Transverse colon (tissue), 4 donors: Measurements from ENCODE around the gene GLRX. TPM values are rescaled to one million over a fixed set of nuclear protein-coding genes. Genes with fewer than 3 reads are reported as not detected.

Source experiments
- DNase-seq: peaks from one replicate; pipeline ENCODE4 v3.0.0-alpha.2; 2019
- H3K27ac ChIP-seq, 4 donors: fragments of 200-600 bp; sonication (generic); 2 replicates each; pipeline ENCODE4 v1.5.1; 2016 to 2018; ENCODE audit warnings: inconsistent platforms in 4 of 4
- H3K27me3 ChIP-seq: fragments of 200-600 bp; sonication (generic); 2 replicates; pipeline ENCODE4 v1.5.1; 2017; ENCODE audit warnings: inconsistent platforms
- H3K36me3 ChIP-seq, 4 donors: fragments of 200-600 bp; sonication (generic); 2 replicates each; pipeline ENCODE4 v1.5.1; 2017 to 2019; ENCODE audit warnings: inconsistent platforms in 4 of 4
- H3K4me1 ChIP-seq, 4 donors: fragments of 200-600 bp; sonication (generic); 2 replicates each; pipeline ENCODE4 v1.5.1; 2017 to 2020; ENCODE audit warnings: inconsistent platforms in 4 of 4
- H3K4me3 ChIP-seq, 4 donors: fragments of 200-600 bp; sonication (generic); 1 replicate in 1 of 4; 2 replicates in 3 of 4; pipeline versions ENCODE4 v1.5.1 to v1.6.1; 2017 to 2019; ENCODE audit warnings: inconsistent platforms in 4 of 4
- H3K9me3 ChIP-seq, 2 donors: fragments of 200-600 bp; sonication (generic); 2 replicates each; pipeline ENCODE4 v1.5.1; 2017 to 2019; ENCODE audit warnings: inconsistent platforms in 2 of 2
- CTCF ChIP-seq, 5 experiments: fragments of 200-600 bp in 3 of 5; fragments of 450-650 bp in 2 of 5; sonication (generic) in 3 of 5; IDR thresholded peaks; 1 replicate in 2 of 5; 2 replicates in 3 of 5; pipeline ENCODE4 v1.5.1; 2016 to 2017; ENCODE audit warnings: antibody characterized with exemption in 5 of 5, inconsistent platforms in 3 of 5, mild to moderate bottlenecking in 2 of 5, moderate library complexity in 1 of 5
- EP300 ChIP-seq: sonication (generic); formaldehyde crosslinking; IDR thresholded peaks from one replicate; pipeline ENCODE4 v1.6.1; 2017; ENCODE audit warnings: antibody characterized with exemption, low read depth
- POLR2A ChIP-seq: fragments of 450-650 bp; IDR thresholded peaks from one replicate; pipeline ENCODE4 v1.6.1; 2016; ENCODE audit warnings: antibody characterized with exemption, mild to moderate bottlenecking, moderate library complexity
- POLR2AphosphoS5 ChIP-seq, 3 donors: sonication (generic); formaldehyde crosslinking; IDR thresholded peaks; one replicate each; pipeline ENCODE4 v1.6.1; 2016; ENCODE audit warnings: antibody characterized with exemption in 3 of 3
- WGBS, 2 donors: methylation state at CpG; one replicate each; pipeline ENCODE4 v1.1.5; 2018; ENCODE audit warnings: low coverage in 1 of 2; 5-methylcytosine and 5-hydroxymethylcytosine counted together
- in situ Hi-C, 4 donors: fragments of 200-750 bp; cut with MboI; loops; one replicate each; pipeline versions ENCODE4 v1.15.0 to v1.15.1; 2017; ENCODE audit warnings: low sequenced_read_pairs in 3 of 4, low pct_ligation_motif_present in 1 of 4, low pct_unique_long_range_greater_than_20kb in 1 of 4
- intact Hi-C: fragments of 100-400 bp; cut with DNase I; formaldehyde crosslinking; loops from one replicate; pipeline ENCODE4 v1.15.1; 2023; ENCODE audit warnings: low total_unique reads
- total RNA-seq, 4 donors: library from RNA; depleted of rRNA; stranded (reverse); fragments of >200 nt; gene quantifications; one replicate each; pipeline ENCODE4 v1.1.0, GENCODE V29; 2016

Gene GLRX
- total RNA-seq, 4 donors from 2014 or later: 50.5 to 112 (median 64.4) TPM

GRCh38 chr5:95798545-95798944 is 24.0 kb downstream of the GLRX start:
- DNase-seq: no peak
- peaks cover 0 to 2% (median 0%) of the 10 kb centered on the region in 4 donors for H3K36me3 ChIP-seq
- intact Hi-C loops: no loop called here
- in situ Hi-C loops: no loop called here
- no peaks in the 10 kb centered on the region for H3K9me3 ChIP-seq
- H3K4me3 ChIP-seq: no peak overlapping the region
- no peak overlapping the region for H3K27ac ChIP-seq
- peaks cover 0 to 9% (median 0%) of the 10 kb centered on the region in 4 donors for H3K4me1 ChIP-seq
- TF ChIP-seq EP300 (no peak), POLR2AphosphoS5 (IDR thresholded peaks at IDR 0.05) (no peak), POLR2A (no peak), CTCF (IDR thresholded peaks at IDR 0.05) (no peak)
- no peaks in the 10 kb centered on the region for H3K27me3 ChIP-seq

- WGBS, 2 donors: 88 to 92% methylated on average over 2 of the region's 2 CpGs
These were observed 24.5 kb downstream of the GLRX start for GRCh38 chr5:95798048-95798447.

GRCh38 chr5:95797301-95797700 is 25.2 kb downstream of the GLRX start:
- H3K4me3 ChIP-seq: no peak overlapping the region
- peaks cover 0 to 9% (median 0%) of the 10 kb centered on the region in 4 donors for H3K36me3 ChIP-seq
- 84 to 93% methylated on average over 2 to 3 of the region's 3 CpGs for WGBS, 2 donors
- intact Hi-C loops: no loop called here
- H3K27ac ChIP-seq: no peak overlapping the region
- in situ Hi-C loops: no loop called here
- TF ChIP-seq POLR2AphosphoS5 (IDR thresholded peaks at IDR 0.05) (no peak), CTCF (IDR thresholded peaks at IDR 0.05) (no peak)
- DNase-seq: no peak
- H3K4me1 ChIP-seq: peaks cover 0 to 9% (median 0%) of the 10 kb centered on the region in 4 donors
- H3K9me3 ChIP-seq: no peaks in the 10 kb centered on the region
- H3K27me3 ChIP-seq: no peaks in the 10 kb centered on the region

More at GRCh38 chr5:95798048-95798447, 24.5 kb downstream of the GLRX start:
- peaks cover 0 to 9% (median 0%) of the 10 kb centered on the region in 4 donors for H3K4me1 ChIP-seq
- H3K9me3 ChIP-seq: no peaks in the 10 kb centered on the region
- peaks cover 0 to 7% (median 0%) of the 10 kb centered on the region in 4 donors for H3K36me3 ChIP-seq
- DNase-seq: no peak
- no peak overlapping the region for H3K27ac ChIP-seq
- in situ Hi-C loops (no loop called here), intact Hi-C loops (no loop called here)
- TF ChIP-seq EP300: no peak
- TF ChIP-seq POLR2A: no peak
- no peak for TF ChIP-seq POLR2AphosphoS5 (IDR thresholded peaks at IDR 0.05)
- no peak for TF ChIP-seq CTCF (IDR thresholded peaks at IDR 0.05)
- H3K4me3 ChIP-seq: no peak overlapping the region
- no peaks in the 10 kb centered on the region for H3K27me3 ChIP-seq

- no peaks in the 10 kb centered on the region for H3K9me3 ChIP-seq
- TF ChIP-seq CTCF (IDR thresholded peaks at IDR 0.05): no peak
- TF ChIP-seq POLR2A: no peak
- no peak for TF ChIP-seq POLR2AphosphoS5 (IDR thresholded peaks at IDR 0.05)
- no peak for TF ChIP-seq EP300
- no peaks in the 10 kb centered on the region for H3K27me3 ChIP-seq
- in situ Hi-C loops: no loop called here
- peaks cover 0 to 13% (median 3%) of the 10 kb centered on the region in 4 donors for H3K36me3 ChIP-seq
- DNase-seq: no peak
- no peak overlapping the region for H3K4me3 ChIP-seq
- 79 to 90% methylated on average over 3 of the region's 3 CpGs for WGBS, 2 donors
- intact Hi-C loops: no loop called here
- H3K27ac ChIP-seq: no peak overlapping the region
- no peaks in the 10 kb centered on the region for H3K4me1 ChIP-seq
These were observed 28.4 kb downstream of the GLRX start for GRCh38 chr5:95794070-95794516.
